Ovary (tissue), 1 donor: Measurements from ENCODE around the gene COL7A1.

Experiments
- EP300 ChIP-seq: sonication (generic); formaldehyde crosslinking; IDR thresholded peaks from one replicate; pipeline ENCODE4 v1.6.1; 2017; ENCODE audit warnings: antibody characterized with exemption
- POLR2A ChIP-seq: fragments of 450-650 bp; IDR thresholded peaks from one replicate; pipeline ENCODE4 v1.6.1; 2017; ENCODE audit warnings: antibody characterized with exemption, mild to moderate bottlenecking, moderate library complexity

- TF ChIP-seq EP300 (no peak), POLR2A (no peak)
Measured at GRCh38 chr3:48585411-48585810, 9.7 kb downstream of the COL7A1 start.
